IMR-90 (cell line): ENCODE results near the gene GPR62. TPM values are rescaled to one million over a fixed set of nuclear protein-coding genes. Genes with fewer than 3 reads are reported as not detected.

Experiments used
- ATAC-seq: fragments of 200-7000 bp; cut with Tn5 transposase; 2 replicates; pipeline ENCODE4 v1.9.1; 2020; ENCODE audit warnings: low read depth, mild to moderate bottlenecking, moderate library complexity
- BruUV-seq: library from RNA; stranded (reverse); fragments of 400-500 nt; replicated peaks from 2 replicates; lab custom pipeline; 2021; lab: Mats Ljungman, UMichigan
- CTCF ChIA-PET: fragments of 300-600 bp; formaldehyde crosslinking; extraction: SDS; loops from one replicate; lab custom pipeline; 2021; ENCODE audit warnings: antibody characterized with exemption; lab: Yijun Ruan, JAX
- POLR2A ChIA-PET: fragments of 300-600 bp; sonication (Branson Sonifier 250); formaldehyde crosslinking; loops from one replicate; lab custom pipeline; 2022; ENCODE audit warnings: antibody characterized with exemption; ENCODE audit not compliant: unreplicated experiment; lab: Charles Lee
- DNase-seq: peaks from one replicate; pipeline ENCODE4 v3.0.0; 2013
- H2AFZ ChIP-seq: replicated peaks from 2 replicates; pipeline ENCODE3; 2013; ENCODE audit warnings: low read length, mild to moderate bottlenecking; ENCODE audit not compliant: poor library complexity
- H2AK5ac ChIP-seq: 2 replicates; pipeline ENCODE4 v1.6.1; 2013; ENCODE audit warnings: low read depth, low read length, inconsistent platforms
- H2AK9ac ChIP-seq: replicated peaks from 2 replicates; pipeline ENCODE3; 2013; ENCODE audit warnings: mild to moderate bottlenecking, low read depth, low read length, moderate library complexity; ENCODE audit not compliant: poor library complexity
- H2BK120ac ChIP-seq: 2 replicates; pipeline ENCODE4 v1.6.1; 2013; ENCODE audit warnings: low read depth, low read length, inconsistent platforms
- H2BK15ac ChIP-seq: 3 replicates; pipeline ENCODE4 v1.6.1; 2013; ENCODE audit warnings: low read depth, low read length, inconsistent platforms
- H2BK20ac ChIP-seq: 2 replicates; pipeline ENCODE4 v1.6.1; 2013; ENCODE audit warnings: low read depth, mild to moderate bottlenecking, inconsistent platforms, low read length, moderate library complexity
- H2BK5ac ChIP-seq: 2 replicates; pipeline ENCODE4 v1.6.1; 2013; ENCODE audit warnings: mild to moderate bottlenecking, low read depth, low read length, inconsistent platforms; ENCODE audit not compliant: poor library complexity, severe bottlenecking
- H3K14ac ChIP-seq: replicated peaks from 2 replicates; pipeline ENCODE4 v1.6.1; 2013; ENCODE audit warnings: low read depth, low read length, inconsistent platforms
- H3K18ac ChIP-seq: 2 replicates; pipeline ENCODE4 v1.6.1; 2013; ENCODE audit warnings: low read depth, low read length, control low read depth
- H3K23ac ChIP-seq: 2 replicates; pipeline ENCODE4 v1.6.1; 2013; ENCODE audit warnings: low read depth, low read length, inconsistent platforms
- H3K27ac ChIP-seq: 2 replicates; pipeline ENCODE4 v1.5.1; 2013; ENCODE audit warnings: mild to moderate bottlenecking, control low read depth, low read length; ENCODE audit not compliant: insufficient read depth
- H3K27me3 ChIP-seq: 2 replicates; pipeline ENCODE4 v1.6.1; 2013; ENCODE audit warnings: low read length; ENCODE audit not compliant: control insufficient read depth, insufficient read depth
- H3K36me3 ChIP-seq: 2 replicates; pipeline ENCODE4 v1.6.1; 2013; ENCODE audit warnings: low read length, mixed read lengths; ENCODE audit not compliant: control insufficient read depth, insufficient read depth
- H3K4ac ChIP-seq: 2 replicates; pipeline ENCODE4 v1.6.1; 2013; ENCODE audit warnings: low read depth, low read length, inconsistent platforms
- H3K4me1 ChIP-seq: 2 replicates; pipeline ENCODE4 v1.6.1; 2013; ENCODE audit warnings: low read length, mixed read lengths; ENCODE audit not compliant: control insufficient read depth, insufficient read depth
- H3K4me2 ChIP-seq: 2 replicates; pipeline ENCODE4 v1.6.1; 2013; ENCODE audit warnings: low read depth, mild to moderate bottlenecking, control low read depth, low read length, moderate library complexity
- H3K4me3 ChIP-seq: 2 replicates; pipeline ENCODE4 v1.5.1; 2013; ENCODE audit warnings: low read depth, mild to moderate bottlenecking, control low read depth, low read length, moderate library complexity; ENCODE audit not compliant: insufficient read depth
- H3K56ac ChIP-seq: 2 replicates; pipeline ENCODE4 v1.6.1; 2013; ENCODE audit warnings: low read length, inconsistent platforms; ENCODE audit not compliant: insufficient read depth; ENCODE audit errors: extremely low read depth
- H3K79me1 ChIP-seq, 2 experiments: 2 replicates each; pipeline ENCODE4 v1.6.1; 2013; ENCODE audit warnings: low read length in 2 of 2, inconsistent platforms in 1 of 2, low read depth in 1 of 2
- H3K9ac ChIP-seq: 2 replicates; pipeline ENCODE4 v1.6.1; 2013; ENCODE audit warnings: low read depth, low read length, control low read depth
- H3K9me1 ChIP-seq: 2 replicates; pipeline ENCODE4 v1.6.1; 2013; ENCODE audit warnings: low read length, inconsistent platforms; ENCODE audit not compliant: insufficient read depth
- H3K9me3 ChIP-seq: 2 replicates; pipeline ENCODE4 v1.6.1; 2013; ENCODE audit warnings: low read length; ENCODE audit not compliant: control insufficient read depth, insufficient read depth
- H4K20me1 ChIP-seq: 2 replicates; pipeline ENCODE4 v1.6.1; 2013; ENCODE audit warnings: low read length, inconsistent platforms; ENCODE audit not compliant: insufficient read depth
- H4K5ac ChIP-seq: 2 replicates; pipeline ENCODE4 v1.6.1; 2013; ENCODE audit warnings: mild to moderate bottlenecking, low read depth, low read length, control low read depth
- H4K8ac ChIP-seq, 2 experiments: 2 replicates each; pipeline ENCODE4 v1.6.1; 2013; ENCODE audit warnings: low read depth in 2 of 2, low read length in 2 of 2, control low read depth in 1 of 2, inconsistent platforms in 1 of 2
- H4K91ac ChIP-seq: 2 replicates; pipeline ENCODE4 v1.6.1; 2013; ENCODE audit warnings: low read depth, low read length, inconsistent platforms; ENCODE audit not compliant: insufficient read depth
- WGBS, 2 experiments: methylation state at CpG; one replicate each; pipeline versions ENCODE4 v1.1.5 to v1.1.7; 2013; ENCODE audit warnings: missing lambda C conversion rate in 2 of 2; ENCODE audit not compliant: insufficient read length in 1 of 2; ENCODE audit errors: extremely low coverage in 2 of 2; 5-methylcytosine and 5-hydroxymethylcytosine counted together
- dilution Hi-C: fragments of 300-500 bp; cut with HindIII; formaldehyde crosslinking; loops from one replicate; pipeline ENCODE4 v1.14.3; 2018; ENCODE audit warnings: low sequenced_read_pairs; ENCODE audit not compliant: unreplicated experiment
- in situ Hi-C: fragments of 300-500 bp; cut with MboI; formaldehyde crosslinking; loops from 3 replicates; pipeline ENCODE4 v1.14.3; 2019; ENCODE audit warnings: low sequenced_read_pairs, inconsistent platforms, mixed read lengths
- intact Hi-C: fragments of 100-400 bp; cut with micrococcal nuclease; formaldehyde crosslinking; loops from 2 replicates; pipeline ENCODE4 v1.10.0; 2022
- polyA plus RNA-seq, 3 experiments: library from polyadenylated mRNA; depleted of rRNA; stranded (reverse); fragments of >200 nt; gene quantifications; 2 replicates each; pipeline ENCODE4 v1.2.3, GENCODE V29; 2012; ENCODE audit warnings: low replicate concordance in 1 of 3
- total RNA-seq: library from RNA; depleted of rRNA; stranded (reverse); fragments of >200 nt; gene quantifications from 2 replicates; pipeline ENCODE4 v1.2.3, GENCODE V29; 2012
- TF ChIP-seq, protein P1 (sequence below): fragments of 150-350 bp; IDR thresholded peaks from 2 replicates; pipeline ENCODE4 v1.6.1; 2016; ENCODE audit warnings: low read depth, mild to moderate bottlenecking, low read length, moderate library complexity, borderline replicate concordance

Gene GPR62
- total and polyA plus RNA-seq, 2 of the 4 experiments (the other 2 are of a cell fraction), result under 0.01 TPM; not detected in 1

- 0 out of 2 replicates have a peak overlapping the region, but pooled peaks have one; percentile 21 for H4K91ac ChIP-seq
- H4K8ac ChIP-seq, result peak overlapping the region; percentile 94 to 95; a peak in 2 of 4 replicates
- ATAC-seq (no peak), DNase-seq (no peak)
- H3K4me3 ChIP-seq, result peak overlapping the region; percentile 77; the same call in 1 of the 2 replicates
- peak overlapping the region; percentile 57; the same call in 1 of the 2 replicates for H2AK5ac ChIP-seq
- peak overlapping the region; percentile 95 for H3K9ac ChIP-seq
- ChIA-PET CTCF (interaction anchor here (1.3 kb wide), 1 partner anchor 21 kb away, joined by 5 read pairs; the partner anchor contains the start of gene ABHD14B), POLR2A (interaction anchor here (0.6 kb wide), 1 partner anchor 52 kb away, joined by 4 read pairs; no protein-coding TSS in a partner anchor)
- H2BK20ac ChIP-seq, result no peak overlapping the region
- peak overlapping the region; percentile 98 for H2AK9ac ChIP-seq
- peak overlapping the region; percentile 96; the same call in 1 of the 2 replicates for H3K4ac ChIP-seq
- H3K4me2 ChIP-seq, result peak overlapping the region; percentile 76
- intact Hi-C loops, result loop anchor here (2.0 kb wide), 1 partner anchor 52 kb away; the partner anchor contains the start of gene PARP3
- H3K4me1 ChIP-seq, result peaks cover 7% of the 10 kb centered on the region
- peaks cover 3% of the 10 kb centered on the region for H3K9me1 ChIP-seq
- no peak overlapping the region for H2BK5ac ChIP-seq
- H3K27me3 ChIP-seq, result no peaks in the 10 kb centered on the region
- H3K36me3 ChIP-seq, result peaks cover 29% of the 10 kb centered on the region
- H3K56ac ChIP-seq, result peak overlapping the region; percentile 85; the same call in 1 of the 2 replicates
- H3K9me3 ChIP-seq, result no peaks in the 10 kb centered on the region
- TF ChIP-seq, protein P1, sequence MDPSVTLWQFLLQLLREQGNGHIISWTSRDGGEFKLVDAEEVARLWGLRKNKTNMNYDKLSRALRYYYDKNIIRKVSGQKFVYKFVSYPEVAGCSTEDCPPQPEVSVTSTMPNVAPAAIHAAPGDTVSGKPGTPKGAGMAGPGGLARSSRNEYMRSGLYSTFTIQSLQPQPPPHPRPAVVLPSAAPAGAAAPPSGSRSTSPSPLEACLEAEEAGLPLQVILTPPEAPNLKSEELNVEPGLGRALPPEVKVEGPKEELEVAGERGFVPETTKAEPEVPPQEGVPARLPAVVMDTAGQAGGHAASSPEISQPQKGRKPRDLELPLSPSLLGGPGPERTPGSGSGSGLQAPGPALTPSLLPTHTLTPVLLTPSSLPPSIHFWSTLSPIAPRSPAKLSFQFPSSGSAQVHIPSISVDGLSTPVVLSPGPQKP, result no peak
- peak overlapping the region; percentile 57; the same call in 1 of the 2 replicates for H3K14ac ChIP-seq
- H4K5ac ChIP-seq, result no peak overlapping the region
- H2BK120ac ChIP-seq, result no peak overlapping the region
- BruUV-seq, result no TSS peak
- in situ Hi-C loops, result no loop called here
- H3K23ac ChIP-seq, result peak overlapping the region; percentile 67; the same call in 1 of the 2 replicates
- H3K27ac ChIP-seq, result peak overlapping the region; percentile 48
- H4K20me1 ChIP-seq, result peaks cover 18% of the 10 kb centered on the region; the same call in 1 of the 2 replicates
- H3K79me1 ChIP-seq, result peaks cover 24 to 40% of the 10 kb centered on the region in 2 experiments; a peak in 3 of 4 replicates
- no peak overlapping the region for H2BK15ac ChIP-seq
- dilution Hi-C loops, result no loop called here
- no peak overlapping the region for H3K18ac ChIP-seq
- no CpG with 5 or more reads among the region's 2 CpGs for WGBS, 2 experiments
- H2AFZ ChIP-seq, result no peak overlapping the region
These were observed 39.3 kb downstream of the GPR62 start for GRCh38 chr3:51994530-51994929.
